Endothelial cell of umbilical vein (primary cell): ENCODE measurements around the gene FAS. TPM values are rescaled to one million over a fixed set of nuclear protein-coding genes. Genes with fewer than 3 reads are reported as not detected.

Source experiments
- BruUV-seq: library from RNA; stranded (reverse); fragments of 400-500 nt; replicated peaks from 2 replicates; lab custom pipeline; 2021; lab: Mats Ljungman, UMichigan
- CTCF ChIA-PET: fragments of 300-600, 350-600 bp; sonication (Branson Sonifier 250); formaldehyde crosslinking; loops from one replicate; lab custom pipeline; 2021; ENCODE audit warnings: antibody characterized with exemption, inconsistent platforms; lab: Charles Lee
- POLR2A ChIA-PET: fragments of 300-600, 350-600 bp; sonication (Branson Sonifier 250); formaldehyde crosslinking; loops from one replicate; lab custom pipeline; 2021; ENCODE audit warnings: antibody characterized with exemption, inconsistent platforms; lab: Charles Lee
- DNase-seq: peaks from one replicate; pipeline ENCODE4 v3.0.0-alpha.2; 2011; ENCODE audit warnings: low read depth, low spot score
- FAIRE-seq: peaks from 2 replicates; lab custom pipeline; 2011; peaks lifted over from hg19 to GRCh38; lab: Jason Lieb, UNC
- H2AFZ ChIP-seq: 2 replicates; pipeline ENCODE4 v1.6.0; 2012; ENCODE audit warnings: low read depth, low read length, control low read depth, inconsistent platforms
- H3K27ac ChIP-seq: 2 replicates; pipeline ENCODE4 v1.5.1; 2011; ENCODE audit warnings: low read depth, mild to moderate bottlenecking, control low read depth, low read length, moderate library complexity; ENCODE audit not compliant: insufficient read depth
- H3K27me3 ChIP-seq, 2 experiments: 2 replicates each; pipeline versions ENCODE4 v1.6.0 to v1.6.1; 2011; ENCODE audit warnings: low read length in 2 of 2, mixed read lengths in 1 of 2; ENCODE audit not compliant: control insufficient read depth in 2 of 2, insufficient read depth in 2 of 2
- H3K36me3 ChIP-seq, 2 experiments: 2 replicates in 1 of 2; 3 replicates in 1 of 2; pipeline ENCODE4 v1.5.1; 2011; ENCODE audit warnings: low read length in 2 of 2, mild to moderate bottlenecking in 1 of 2, moderate library complexity in 1 of 2; ENCODE audit not compliant: control insufficient read depth in 2 of 2, insufficient read depth in 2 of 2; ENCODE audit errors: extremely low read depth in 1 of 2
- H3K4me1 ChIP-seq: 3 replicates; pipeline ENCODE4 v1.5.1; 2011; ENCODE audit warnings: mild to moderate bottlenecking, low read length; ENCODE audit not compliant: control insufficient read depth, insufficient read depth; ENCODE audit errors: extremely low read depth
- H3K4me2 ChIP-seq: 2 replicates; pipeline ENCODE4 v1.6.1; 2011; ENCODE audit warnings: low read length, control low read depth, mixed read lengths; ENCODE audit not compliant: insufficient read depth
- H3K4me3 ChIP-seq, 3 experiments: fragments of 200-600 bp in 1 of 3; sonication (generic), shearing (Covaris generic) in 1 of 3; replicated peaks in 1 of 3; 2 replicates each; pipeline ENCODE4 v1.5.1; 2011 to 2016; ENCODE audit warnings: control low read depth in 3 of 3, low read length in 3 of 3, mild to moderate bottlenecking in 2 of 3, inconsistent platforms in 1 of 3, low read depth in 1 of 3, moderate library complexity in 1 of 3; ENCODE audit not compliant: insufficient read depth in 1 of 3
- H3K79me2 ChIP-seq: 2 replicates; pipeline ENCODE4 v1.6.0; 2012; ENCODE audit warnings: low read length, inconsistent platforms; ENCODE audit not compliant: control insufficient read depth, insufficient read depth
- H3K9ac ChIP-seq: replicated peaks from 2 replicates; pipeline ENCODE3; 2011; ENCODE audit warnings: low read length, control low read depth; ENCODE audit not compliant: insufficient read depth; ENCODE audit errors: extremely low read depth
- H3K9me1 ChIP-seq: replicated peaks from 3 replicates; pipeline ENCODE4 v1.6.0; 2011; ENCODE audit warnings: mild to moderate bottlenecking, low read length; ENCODE audit not compliant: control insufficient read depth, insufficient read depth; ENCODE audit errors: extremely low read depth
- H3K9me3 ChIP-seq: replicated peaks from 2 replicates; pipeline ENCODE4 v1.5.1; 2012; ENCODE audit warnings: low read length, inconsistent platforms; ENCODE audit not compliant: control insufficient read depth, insufficient read depth
- H4K20me1 ChIP-seq: replicated peaks from 2 replicates; pipeline ENCODE3; 2011; ENCODE audit warnings: mild to moderate bottlenecking, low read length; ENCODE audit not compliant: control insufficient read depth, insufficient read depth; ENCODE audit errors: extremely low read depth
- EZH2 ChIP-seq: IDR thresholded peaks from 2 replicates; pipeline ENCODE4 v1.6.1; 2012; ENCODE audit warnings: borderline replicate concordance, low read depth, mild to moderate bottlenecking, moderate library complexity, low read length, inconsistent platforms; ENCODE audit not compliant: severe bottlenecking
- FOS ChIP-seq: IDR thresholded peaks from 2 replicates; pipeline ENCODE4 v1.6.1; 2011; ENCODE audit warnings: mild to moderate bottlenecking, low read length, moderate library complexity, borderline replicate concordance; ENCODE audit not compliant: insufficient read depth
- GATA2 ChIP-seq: IDR thresholded peaks from 2 replicates; pipeline ENCODE4 v1.7.0; 2011; ENCODE audit warnings: low read depth, mild to moderate bottlenecking, moderate library complexity, mixed read lengths, low read length; ENCODE audit not compliant: insufficient read length, insufficient read depth
- JUN ChIP-seq: IDR thresholded peaks from 2 replicates; pipeline ENCODE4 v1.6.1; 2011; ENCODE audit warnings: borderline replicate concordance, low read depth; ENCODE audit not compliant: insufficient read length, insufficient read depth
- MAX ChIP-seq: IDR thresholded peaks from 2 replicates; pipeline ENCODE4 v1.6.1; 2011; ENCODE audit not compliant: insufficient read depth, insufficient read length
- MYC ChIP-seq: IDR thresholded peaks from one replicate; pipeline ENCODE4 v1.6.1; 2011; ENCODE audit warnings: mild to moderate bottlenecking, low read depth, low read length
- POLR2A ChIP-seq: IDR thresholded peaks from 2 replicates; pipeline ENCODE4 v1.6.1; 2012; ENCODE audit warnings: low read depth, mild to moderate bottlenecking, control low read depth, low read length
- POLR2AphosphoS5 ChIP-seq: IDR thresholded peaks from 2 replicates; pipeline ENCODE4 v1.6.1; 2012; ENCODE audit warnings: low read depth, mild to moderate bottlenecking, control low read depth, low read length, moderate library complexity; ENCODE audit not compliant: insufficient read depth
- dilution Hi-C: fragments of 300-500 bp; cut with MboI; formaldehyde crosslinking; loops from one replicate; pipeline ENCODE4 v1.15.0; 2019; ENCODE audit warnings: low sequenced_read_pairs; ENCODE audit not compliant: extremely low pct_ligation_motif_present
- intact Hi-C: fragments of 100-400 bp; cut with micrococcal nuclease; formaldehyde crosslinking; loops from one replicate; pipeline ENCODE4 v1.10.0; 2022
- polyA plus RNA-seq, 4 experiments: library from polyadenylated mRNA; depleted of rRNA in 3 of 4; stranded (reverse) in 3 of 4; unstranded in 1 of 4; fragments of >200 nt; gene quantifications; 2 replicates each; pipeline versions ENCODE4 v1.2.1 to v1.2.3, GENCODE V29; 2011 to 2012; ENCODE audit warnings: missing spikeins in 1 of 4
- total RNA-seq: library from RNA; stranded (reverse); gene quantifications from 2 replicates; pipeline ENCODE4 v1.2.3, GENCODE V29; 2021
- TF ChIP-seq, protein P1 (sequence below), 2 donors: IDR thresholded peaks; 1 replicate in 1 of 2; 2 replicates in 1 of 2; pipeline ENCODE4 v1.5.1; 2011; ENCODE audit warnings: low read length in 2 of 2, mild to moderate bottlenecking in 2 of 2, moderate library complexity in 2 of 2, control low read depth in 1 of 2, inconsistent platforms in 1 of 2, low read depth in 1 of 2; ENCODE audit not compliant: insufficient read depth in 1 of 2; ENCODE audit errors: extremely low read depth in 1 of 2

FAS gene
- total and polyA plus RNA-seq, 2 donors (not counting 3 experiments of a cell fraction or from before 2014, with no cell fraction given): 2.0 to 6.1 TPM

GRCh38 chr10:88980800-88981199, 9.8 kb upstream of the FAS start:
- no TSS peak for BruUV-seq
- no peak overlapping the region for H3K9ac ChIP-seq
- no peak for FAIRE-seq
- H3K27ac ChIP-seq: no peak overlapping the region
- intact Hi-C loops: loop anchor here (5.0 kb wide), 1 partner anchor 413 kb away; no protein-coding TSS in a partner anchor
- no peaks in the 10 kb centered on the region for H3K27me3 ChIP-seq
- H3K4me2 ChIP-seq: no peak overlapping the region
- H4K20me1 ChIP-seq: no peaks in the 10 kb centered on the region
- DNase-seq: no peak
- no peak overlapping the region for H3K4me3 ChIP-seq
- H3K4me1 ChIP-seq: peaks cover 14% of the 10 kb centered on the region
- no peaks in the 10 kb centered on the region for H3K79me2 ChIP-seq
- ChIA-PET CTCF (interaction anchor here (1.4 kb wide), 1 partner anchor 415 kb away, joined by 5 read pairs; no protein-coding TSS in a partner anchor), POLR2A (no interaction called here)
- TF ChIP-seq, protein P1, sequence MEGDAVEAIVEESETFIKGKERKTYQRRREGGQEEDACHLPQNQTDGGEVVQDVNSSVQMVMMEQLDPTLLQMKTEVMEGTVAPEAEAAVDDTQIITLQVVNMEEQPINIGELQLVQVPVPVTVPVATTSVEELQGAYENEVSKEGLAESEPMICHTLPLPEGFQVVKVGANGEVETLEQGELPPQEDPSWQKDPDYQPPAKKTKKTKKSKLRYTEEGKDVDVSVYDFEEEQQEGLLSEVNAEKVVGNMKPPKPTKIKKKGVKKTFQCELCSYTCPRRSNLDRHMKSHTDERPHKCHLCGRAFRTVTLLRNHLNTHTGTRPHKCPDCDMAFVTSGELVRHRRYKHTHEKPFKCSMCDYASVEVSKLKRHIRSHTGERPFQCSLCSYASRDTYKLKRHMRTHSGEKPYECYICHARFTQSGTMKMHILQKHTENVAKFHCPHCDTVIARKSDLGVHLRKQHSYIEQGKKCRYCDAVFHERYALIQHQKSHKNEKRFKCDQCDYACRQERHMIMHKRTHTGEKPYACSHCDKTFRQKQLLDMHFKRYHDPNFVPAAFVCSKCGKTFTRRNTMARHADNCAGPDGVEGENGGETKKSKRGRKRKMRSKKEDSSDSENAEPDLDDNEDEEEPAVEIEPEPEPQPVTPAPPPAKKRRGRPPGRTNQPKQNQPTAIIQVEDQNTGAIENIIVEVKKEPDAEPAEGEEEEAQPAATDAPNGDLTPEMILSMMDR (IDR thresholded peaks at IDR 0.05; ENCODE audit: extremely low read depth in 1 of 2, insufficient read depth in 1 of 2, low read depth in 1 of 2, low read length in 2 of 2): no peak
- TF ChIP-seq EZH2: no peak
- no peak for TF ChIP-seq POLR2A
- TF ChIP-seq FOS: no peak
- no peak for TF ChIP-seq GATA2
- no peak for TF ChIP-seq POLR2AphosphoS5
- no peak for TF ChIP-seq MYC
- no peak for TF ChIP-seq JUN
- no peak for TF ChIP-seq MAX
- no peaks in the 10 kb centered on the region for H3K9me1 ChIP-seq
- H3K9me3 ChIP-seq: no peaks in the 10 kb centered on the region
- no peak overlapping the region for H2AFZ ChIP-seq
- H3K36me3 ChIP-seq: no peaks in the 10 kb centered on the region
- dilution Hi-C loops: loop anchor here (25.0 kb wide), 1 partner anchor 232 kb away; the partner anchor contains the start of gene CH25H
